Lung microvascular endothelial cell (primary cell): Measurements from ENCODE around the gene TEAD4. TPM values are rescaled to one million over a fixed set of nuclear protein-coding genes. Genes with fewer than 3 reads are reported as not detected.

ENCODE experiments used
- DNase-seq, 2 donors: peaks; one replicate each; pipeline versions ENCODE4 v3.0.0 to v3.0.0-alpha.2; 2010; ENCODE audit warnings: low read depth in 2 of 2
- total RNA-seq: library from RNA; depleted of rRNA; stranded (reverse); fragments of >200 nt; gene quantifications from 2 replicates; pipeline ENCODE4 v1.2.1, GENCODE V29; 2014

TEAD4 gene
- total RNA-seq, 1 donor from 2014 or later, result 19.2 TPM

GRCh38 chr12:3032161-3032560 lies 73.0 kb downstream of the TEAD4 start:
- no peak for DNase-seq

- DNase-seq, result peak; percentile 52 to 82
Measured at GRCh38 chr12:3032770-3033538, 73.8 kb downstream of the TEAD4 start.

GRCh38 chr12:3033539-3033867 lies 74.3 kb downstream of the TEAD4 start:
- DNase-seq, result no peak

- DNase-seq, result peak; percentile 76 to 89
Measured at GRCh38 chr12:3034067-3034750, 75.0 kb downstream of the TEAD4 start.

GRCh38 chr12:3035171-3035570 lies 76.0 kb downstream of the TEAD4 start:
- DNase-seq, result peak in 1 of 2 donors; percentile 79

GRCh38 chr12:3035815-3036702 lies 76.9 kb downstream of the TEAD4 start:
- DNase-seq, result peak; percentile 55 to 56

- DNase-seq, result no peak
Measured at GRCh38 chr12:3036901-3037600, 77.9 kb downstream of the TEAD4 start.

GRCh38 chr12:3038166-3038565 lies 79.0 kb downstream of the TEAD4 start:
- no peak for DNase-seq

GRCh38 chr12:3038926-3039510 lies 79.8 kb downstream of the TEAD4 start:
- no peak for DNase-seq

GRCh38 chr12:3040026-3040656 lies 80.9 kb downstream of the TEAD4 start:
- DNase-seq, result no peak

- DNase-seq, result no peak
Measured at GRCh38 chr12:3040663-3041544, 81.7 kb downstream of the TEAD4 start.

- DNase-seq, result peak; percentile 84 to 86
Measured at GRCh38 chr12:3041558-3042164, 82.5 kb downstream of the TEAD4 start.

GRCh38 chr12:3042394-3042793 lies 83.2 kb downstream of the TEAD4 start:
- no peak for DNase-seq

- DNase-seq, result no peak
Measured at GRCh38 chr12:3042826-3043225, 83.6 kb downstream of the TEAD4 start.

GRCh38 chr12:3043406-3043805 lies 84.2 kb downstream of the TEAD4 start:
- no peak for DNase-seq

GRCh38 chr12:3044141-3044630 lies 85.0 kb downstream of the TEAD4 start:
- DNase-seq, result no peak

GRCh38 chr12:3045494-3045893 lies 86.3 kb downstream of the TEAD4 start:
- DNase-seq, result no peak

GRCh38 chr12:3045989-3046388 lies 86.8 kb downstream of the TEAD4 start:
- no peak for DNase-seq
